HTERT RPE-1 (cell line): Measurements from ENCODE around the gene SYK.

Source experiments
- in situ Hi-C: fragments of 300-500 bp; cut with MboI; formaldehyde crosslinking; loops from 4 replicates; pipeline ENCODE4 v1.14.3; 2020; ENCODE audit warnings: low sequenced_read_pairs

SYK gene

GRCh38 chr9:90901933-90902332 lies 100.3 kb downstream of the SYK start:
- in situ Hi-C loops = no loop called here

DNA sequence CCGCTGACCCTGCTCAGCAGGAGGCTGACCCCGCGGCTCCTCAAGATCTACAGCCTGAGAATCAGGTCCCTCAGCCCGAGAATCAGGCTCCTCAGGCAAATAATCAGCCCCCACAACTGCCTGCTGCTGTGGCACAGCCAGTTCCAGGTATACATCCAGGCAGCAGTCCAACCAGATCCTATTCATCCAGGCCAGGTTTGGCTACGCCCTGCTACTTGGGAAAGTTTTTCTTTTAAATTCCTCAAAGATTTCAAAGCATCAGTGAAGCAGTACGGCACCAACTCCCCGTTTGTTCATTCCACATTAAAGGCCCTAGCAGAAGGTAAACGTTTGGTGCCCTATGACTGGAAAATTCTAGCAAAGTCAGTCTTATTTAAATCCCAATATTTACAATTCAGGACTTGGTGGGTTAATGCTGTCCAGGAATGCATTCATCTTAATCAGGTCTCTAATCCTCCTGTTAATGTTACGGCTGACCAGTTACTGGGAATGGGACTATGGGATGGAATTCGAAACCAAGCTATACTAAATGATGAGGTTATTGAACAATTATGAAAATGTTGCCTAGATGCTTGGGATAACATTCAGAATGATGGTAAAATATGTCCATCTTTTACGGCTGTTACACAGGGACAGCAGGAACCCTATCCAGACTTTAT lies 102.3 kb downstream of the SYK start:
- in situ Hi-C loops = no loop called here

DNA sequence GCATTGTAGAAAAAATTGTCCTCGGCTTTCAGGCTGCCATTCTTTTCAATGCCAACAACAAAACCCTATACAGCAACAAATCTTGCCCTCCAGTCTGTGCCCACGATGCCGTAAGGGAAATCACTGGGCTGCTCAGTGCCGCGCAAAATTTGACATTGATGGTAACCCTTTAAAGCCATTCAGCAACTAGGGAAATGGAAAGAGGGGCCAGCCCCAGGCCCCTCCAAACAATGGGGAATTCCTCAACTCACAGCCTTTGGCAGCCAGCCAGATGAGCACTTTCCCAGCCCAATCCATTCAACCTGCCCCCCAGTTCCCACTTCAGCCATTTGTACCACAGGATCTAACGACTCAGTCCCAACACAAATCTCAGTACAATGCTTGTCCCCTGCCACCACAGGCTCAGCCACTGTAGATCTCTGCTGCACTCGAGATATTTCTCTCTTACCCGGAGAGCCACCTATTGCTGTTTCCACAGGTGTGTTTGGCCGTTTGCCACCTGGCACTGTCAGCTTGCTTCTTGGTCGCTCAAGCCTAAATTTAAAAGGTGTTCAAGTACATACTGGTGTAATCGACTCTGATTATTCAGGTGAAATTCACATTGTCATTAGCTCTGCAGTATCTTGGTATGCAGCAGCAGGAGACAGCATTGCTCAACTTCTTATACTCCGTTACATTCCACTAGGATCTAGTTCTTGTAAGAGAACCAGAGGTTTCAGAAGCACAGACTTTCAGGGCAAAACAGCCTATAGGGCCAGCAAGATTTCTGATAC lies 103.3 kb downstream of the SYK start:
- in situ Hi-C loops = no loop called here

DNA sequence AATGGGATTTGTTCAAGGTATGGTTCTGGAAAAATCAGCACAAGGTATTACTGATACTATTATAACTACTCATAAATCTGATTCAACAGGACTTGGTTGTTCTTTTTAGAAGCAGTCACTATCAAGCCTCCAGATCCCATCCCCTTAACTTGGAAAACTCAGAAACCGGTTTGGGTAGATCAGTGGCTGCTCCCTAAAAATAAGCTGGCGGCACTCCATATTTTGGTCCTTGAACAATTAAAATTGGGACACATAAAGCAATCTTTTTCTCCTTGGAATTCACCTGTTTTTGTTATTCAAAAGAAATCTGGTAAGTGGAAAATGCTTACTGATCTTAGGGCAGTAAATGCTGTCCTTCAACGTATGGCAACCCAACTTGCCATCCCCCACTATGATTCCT lies 104.2 kb downstream of the SYK start:
- in situ Hi-C loops = no loop called here

DNA sequence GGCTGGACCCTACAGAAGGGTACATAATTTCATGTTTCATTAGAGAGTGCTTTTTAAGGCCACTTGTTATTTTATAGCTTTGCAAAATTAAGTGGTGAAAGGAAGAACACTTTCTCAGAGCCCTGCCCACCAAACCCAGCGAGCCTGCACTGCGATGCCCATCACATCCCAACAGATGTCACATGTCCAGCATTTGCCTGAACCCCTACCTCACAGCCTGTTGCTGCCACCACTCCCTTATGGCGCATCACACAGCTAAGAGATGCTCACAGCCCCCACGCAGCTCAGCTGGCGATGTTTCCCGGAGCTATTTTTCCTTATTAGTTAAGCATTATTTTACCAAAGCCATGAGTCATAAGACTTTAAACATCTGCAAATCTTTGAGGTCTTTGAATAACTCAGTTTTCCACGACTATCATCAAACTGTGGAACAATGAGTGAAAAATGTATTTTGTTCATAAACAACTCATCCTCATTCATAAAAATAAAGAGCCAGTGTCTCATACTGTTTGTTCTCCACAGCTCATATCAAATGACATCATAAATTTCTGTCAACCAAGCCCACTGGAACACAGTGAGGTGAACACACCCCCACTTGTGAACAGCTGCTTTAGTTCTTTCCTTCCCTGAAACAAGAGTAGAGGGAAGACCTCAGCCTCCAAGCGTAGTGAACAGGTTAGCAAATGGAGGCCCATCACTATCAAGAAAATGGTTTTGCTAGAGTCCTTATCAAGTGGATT lies 104.9 kb downstream of the SYK start:
- in situ Hi-C loops = no loop called here

DNA sequence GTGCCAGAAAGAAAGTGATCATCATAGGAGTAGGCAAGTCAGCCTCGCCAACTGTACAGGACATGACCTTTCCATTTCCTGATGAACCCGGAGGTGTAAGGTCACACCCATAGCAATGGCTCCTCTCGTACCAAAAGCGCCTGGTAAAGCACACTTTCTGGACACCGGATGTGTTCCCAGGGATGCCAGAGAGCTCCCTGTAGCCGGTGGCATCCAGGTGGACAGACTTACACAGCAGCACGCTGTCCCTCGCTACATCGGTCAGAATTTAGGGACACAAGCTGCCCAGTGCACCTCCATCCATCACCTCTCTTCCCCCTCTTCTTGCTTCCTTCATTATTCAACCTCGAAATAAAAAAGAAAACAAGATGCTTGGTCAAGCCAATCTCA lies 105.4 kb downstream of the SYK start:
- in situ Hi-C loops = no loop called here

- in situ Hi-C loops = no loop called here
These were observed 106.2 kb downstream of the SYK start for GRCh38 chr9:90907790-90908189.

GRCh38 chr9:90909225-90909624 lies 107.6 kb downstream of the SYK start:
- in situ Hi-C loops = no loop called here

GRCh38 chr9:90909747-90910283 lies 108.2 kb downstream of the SYK start:
- in situ Hi-C loops = no loop called here

DNA sequence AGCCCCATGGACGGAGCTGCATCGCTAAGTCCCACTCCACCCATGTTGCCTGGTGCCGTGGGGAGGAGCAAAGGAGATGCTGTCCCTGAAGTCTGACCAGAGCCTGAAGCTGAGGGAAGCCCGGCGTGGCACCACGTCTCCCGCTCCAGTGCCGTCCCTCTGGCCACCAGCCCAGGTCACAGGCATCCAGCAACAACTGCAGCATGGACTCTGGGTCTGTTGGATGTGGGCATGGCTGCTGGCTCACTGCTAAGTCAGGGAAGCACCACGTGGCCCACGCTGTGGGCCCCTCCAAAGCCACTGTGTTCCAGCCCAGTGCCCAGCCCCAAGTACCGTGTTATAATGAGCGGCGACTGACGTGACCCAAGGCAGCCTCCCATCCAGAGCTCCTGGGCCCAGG lies 112.6 kb downstream of the SYK start:
- in situ Hi-C loops = no loop called here

- in situ Hi-C loops = no loop called here
These were observed 113.4 kb downstream of the SYK start for GRCh38 chr9:90914868-90915483.

- in situ Hi-C loops = no loop called here
These were observed 114.1 kb downstream of the SYK start for GRCh38 chr9:90915693-90916092.

GRCh38 chr9:90916147-90916734 lies 114.6 kb downstream of the SYK start:
- in situ Hi-C loops = no loop called here

- in situ Hi-C loops = no loop called here
These were observed 118.3 kb downstream of the SYK start for GRCh38 chr9:90919883-90920282.

- in situ Hi-C loops = no loop called here
These were observed 119.5 kb downstream of the SYK start for GRCh38 chr9:90921104-90921503.

- in situ Hi-C loops = no loop called here
These were observed 120.3 kb downstream of the SYK start for GRCh38 chr9:90921969-90922368.

DNA sequence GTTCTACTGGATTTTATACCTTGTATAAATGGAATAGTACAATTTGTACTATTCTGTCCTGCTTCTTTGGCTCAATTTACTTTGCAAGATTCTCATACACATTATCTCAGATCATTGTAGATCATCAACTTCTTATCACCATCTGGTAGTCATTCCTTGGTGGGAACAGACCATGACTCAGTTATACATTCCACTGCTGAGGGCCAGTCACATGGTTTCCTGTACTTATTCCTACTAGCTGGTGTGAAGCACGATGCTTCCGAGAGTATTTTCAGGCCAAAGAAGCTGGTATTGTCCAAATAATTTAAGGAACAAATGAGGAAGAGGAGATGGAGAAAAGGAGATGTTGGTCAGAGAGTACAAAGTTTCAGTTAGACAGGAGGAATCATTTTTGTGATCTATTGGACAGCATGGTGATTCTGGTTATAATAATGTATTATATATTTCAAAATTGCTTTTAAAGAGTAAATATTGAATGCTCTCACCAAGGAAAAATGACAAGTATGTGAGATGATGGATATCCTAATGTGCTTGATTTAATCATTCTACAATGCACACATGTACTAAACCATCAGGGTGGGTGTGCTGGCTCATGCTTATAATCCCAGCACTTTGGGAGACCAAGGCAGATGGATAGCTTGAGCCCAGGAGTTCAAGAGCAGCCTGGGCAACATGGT lies 124.1 kb downstream of the SYK start:
- in situ Hi-C loops = no loop called here

- in situ Hi-C loops = no loop called here
These were observed 125.3 kb downstream of the SYK start for GRCh38 chr9:90926936-90927335.

- in situ Hi-C loops = no loop called here
These were observed 125.9 kb downstream of the SYK start for GRCh38 chr9:90927496-90927895.

GRCh38 chr9:90929626-90930025 lies 128.0 kb downstream of the SYK start:
- in situ Hi-C loops = no loop called here
